GM19240 (cell line): Measurements from ENCODE around the gene EPHB2.

ENCODE experiments used
- DNase-seq: peaks from one replicate; pipeline ENCODE4 v3.0.0; 2011; ENCODE audit warnings: low spot score; ENCODE audit not compliant: insufficient read length

EPHB2 gene

GRCh38 chr1:22910986-22911651 lies 200.5 kb downstream of the EPHB2 start:
- no peak for DNase-seq

- DNase-seq, result no peak
These were observed 201.7 kb downstream of the EPHB2 start for GRCh38 chr1:22912311-22912710.

- no peak for DNase-seq
These were observed 202.9 kb downstream of the EPHB2 start for GRCh38 chr1:22913421-22914141.

- DNase-seq, result no peak
These were observed 203.5 kb downstream of the EPHB2 start for GRCh38 chr1:22914156-22914555.

- no peak for DNase-seq
These were observed 204.1 kb downstream of the EPHB2 start for GRCh38 chr1:22914633-22915217.

- DNase-seq, result no peak
These were observed 204.6 kb downstream of the EPHB2 start for GRCh38 chr1:22915231-22915630.

- no peak for DNase-seq
These were observed 205.3 kb downstream of the EPHB2 start for GRCh38 chr1:22915816-22916470.

GRCh38 chr1:22916471-22916820 lies 205.8 kb downstream of the EPHB2 start:
- no peak for DNase-seq

GRCh38 chr1:22917989-22918388 lies 207.3 kb downstream of the EPHB2 start:
- DNase-seq, result no peak

GRCh38 chr1:22918644-22919043 lies 208.0 kb downstream of the EPHB2 start:
- DNase-seq, result no peak

GRCh38 chr1:22919341-22920025 lies 208.8 kb downstream of the EPHB2 start:
- DNase-seq, result no peak

GRCh38 chr1:22920026-22920733 lies 209.5 kb downstream of the EPHB2 start:
- no peak for DNase-seq

GRCh38 chr1:22920734-22921451 lies 210.3 kb downstream of the EPHB2 start:
- no peak for DNase-seq

GRCh38 chr1:22921452-22922126 lies 210.9 kb downstream of the EPHB2 start:
- DNase-seq, result no peak

- DNase-seq, result no peak
These were observed 212.0 kb downstream of the EPHB2 start for GRCh38 chr1:22922640-22923039.

- DNase-seq, result no peak
These were observed 214.5 kb downstream of the EPHB2 start for GRCh38 chr1:22925111-22925510.

GRCh38 chr1:22930240-22930912 lies 219.7 kb downstream of the EPHB2 start:
- DNase-seq, result peak; percentile 55

- DNase-seq, result no peak
These were observed 222.3 kb downstream of the EPHB2 start for GRCh38 chr1:22932803-22933470.

GRCh38 chr1:22935433-22935832 lies 224.8 kb downstream of the EPHB2 start:
- no peak for DNase-seq
